RWPE1 (cell line): Measurements from ENCODE around the gene ABI3.

Experiments used
- CTCF ChIA-PET: fragments of 350-600 bp; sonication (Branson Sonifier 250); formaldehyde crosslinking; extraction: SDS; loops from one replicate; lab custom pipeline; 2021; lab: Yijun Ruan, JAX
- POLR2A ChIA-PET: fragments of 400-600 bp; formaldehyde crosslinking; extraction: SDS; loops from one replicate; lab custom pipeline; 2020; ENCODE audit warnings: antibody characterized with exemption; ENCODE audit not compliant: low non-redundant PET; lab: Yijun Ruan, JAX
- DNase-seq: peaks from one replicate; pipeline ENCODE4 v3.0.0; 2012; ENCODE audit warnings: low spot score
- H3K27ac ChIP-seq: fragments of 450-650 bp; 2 replicates; pipeline ENCODE4 v1.5.1; 2017
- CTCF ChIP-seq: fragments of 450-650 bp; conservative IDR thresholded peaks from 2 replicates; pipeline ENCODE4 v1.5.1; 2017; ENCODE audit warnings: low read depth, mild to moderate bottlenecking

ABI3 gene

GRCh38 chr17:49196520-49196919, 14.0 kb upstream of the ABI3 start:
- H3K27ac ChIP-seq = no peak overlapping the region
- ChIA-PET CTCF (no interaction called here), POLR2A (no interaction called here)
- no peak for TF ChIP-seq CTCF
- no peak for DNase-seq

- ChIA-PET POLR2A (no interaction called here), CTCF (interaction anchor here (0.6 to 1.0 kb wide), 2 partner anchors 17 to 118 kb away, joined by 3 to 4 read pairs; no protein-coding TSS in a partner anchor)
- peak overlapping the region; percentile 56 for H3K27ac ChIP-seq
- no peak for TF ChIP-seq CTCF
- DNase-seq = no peak
These were observed 13.0 kb upstream of the ABI3 start for GRCh38 chr17:49197346-49197998.

- DNase-seq = no peak
- ChIA-PET CTCF (interaction anchor here (0.6 to 1.0 kb wide), 2 partner anchors 18 to 117 kb away, joined by 3 to 4 read pairs; no protein-coding TSS in a partner anchor), POLR2A (no interaction called here)
- no peak for TF ChIP-seq CTCF
- no peak overlapping the region for H3K27ac ChIP-seq
These were observed 12.3 kb upstream of the ABI3 start for GRCh38 chr17:49198211-49198610.

- H3K27ac ChIP-seq = no peak overlapping the region
- CTCF ChIA-PET = interaction anchor here (0.7 kb wide), 1 partner anchor 38 kb away, joined by 3 read pairs; no protein-coding TSS in a partner anchor
- TF ChIP-seq CTCF = no peak
- POLR2A ChIA-PET = no interaction called here
- no peak for DNase-seq
These were observed 10.0 kb upstream of the ABI3 start for GRCh38 chr17:49200423-49201083.

- TF ChIP-seq CTCF = no peak
- ChIA-PET POLR2A (no interaction called here), CTCF (no interaction called here)
- DNase-seq = no peak
- no peak overlapping the region for H3K27ac ChIP-seq
These were observed 9.0 kb upstream of the ABI3 start for GRCh38 chr17:49201481-49201927.

- TF ChIP-seq CTCF = no peak
- no peak overlapping the region for H3K27ac ChIP-seq
- ChIA-PET CTCF (no interaction called here), POLR2A (no interaction called here)
- DNase-seq = no peak
These were observed 6.7 kb upstream of the ABI3 start for GRCh38 chr17:49203796-49204195.
